Prostate gland (tissue), 2 donors: ENCODE results near the gene MRNIP. TPM values are rescaled to one million over a fixed set of nuclear protein-coding genes. Genes with fewer than 3 reads are reported as not detected.

Experiments
- DNase-seq: peaks from one replicate; pipeline ENCODE4 v3.0.0-alpha.2; 2019; ENCODE audit warnings: low spot score
- H3K27ac ChIP-seq, 2 donors: fragments of 200-600 bp; sonication (generic); 2 replicates each; pipeline ENCODE4 v1.5.1; 2017 to 2019
- H3K27me3 ChIP-seq: fragments of 200-600 bp; sonication (generic); replicated peaks from 2 replicates; pipeline ENCODE4 v1.5.1; 2019; ENCODE audit not compliant: insufficient read depth
- H3K36me3 ChIP-seq, 2 donors: fragments of 200-600 bp; sonication (generic); 1 replicate in 1 of 2; 2 replicates in 1 of 2; pipeline versions ENCODE4 v1.5.1 to v1.8.1; 2017 to 2019
- H3K4me1 ChIP-seq: fragments of 200-600 bp; sonication (generic); replicated peaks from 2 replicates; pipeline ENCODE4 v1.5.1; 2019
- H3K4me3 ChIP-seq, 2 donors: fragments of 200-600 bp; sonication (generic); 2 replicates each; pipeline ENCODE4 v1.5.1; 2017 to 2019
- H3K9me3 ChIP-seq: fragments of 200-600 bp; sonication (generic); 2 replicates; pipeline ENCODE4 v1.5.1; 2017
- CTCF ChIP-seq, 4 experiments: fragments of 200-600 bp in 2 of 4; fragments of 450-650 bp in 2 of 4; sonication (generic) in 2 of 4; IDR thresholded peaks; 1 replicate in 3 of 4; 2 replicates in 1 of 4; pipeline ENCODE4 v1.5.1; 2016 to 2019; ENCODE audit warnings: antibody characterized with exemption in 4 of 4, mild to moderate bottlenecking in 2 of 4, moderate library complexity in 2 of 4
- POLR2A ChIP-seq: fragments of 450-650 bp; IDR thresholded peaks from one replicate; pipeline ENCODE4 v1.6.1; 2016; ENCODE audit warnings: antibody characterized with exemption, mild to moderate bottlenecking
- POLR2AphosphoS5 ChIP-seq: sonication (generic); formaldehyde crosslinking; IDR thresholded peaks from one replicate; pipeline ENCODE4 v1.6.1; 2017; ENCODE audit warnings: antibody characterized with exemption
- WGBS: methylation state at CpG from one replicate; pipeline ENCODE4 v1.1.5; 2018; 5-methylcytosine and 5-hydroxymethylcytosine counted together
- intact Hi-C: fragments of 100-400 bp; cut with DNase I; formaldehyde crosslinking; loops from one replicate; pipeline ENCODE4 v1.14.2; 2022
- total RNA-seq, 2 donors: library from RNA; depleted of rRNA; stranded (reverse); fragments of >200 nt; gene quantifications; one replicate each; pipeline ENCODE4 v1.1.0, GENCODE V29; 2016

MRNIP gene
- total RNA-seq, 2 donors from 2014 or later, result 30.0 to 55.2 TPM

DNA sequence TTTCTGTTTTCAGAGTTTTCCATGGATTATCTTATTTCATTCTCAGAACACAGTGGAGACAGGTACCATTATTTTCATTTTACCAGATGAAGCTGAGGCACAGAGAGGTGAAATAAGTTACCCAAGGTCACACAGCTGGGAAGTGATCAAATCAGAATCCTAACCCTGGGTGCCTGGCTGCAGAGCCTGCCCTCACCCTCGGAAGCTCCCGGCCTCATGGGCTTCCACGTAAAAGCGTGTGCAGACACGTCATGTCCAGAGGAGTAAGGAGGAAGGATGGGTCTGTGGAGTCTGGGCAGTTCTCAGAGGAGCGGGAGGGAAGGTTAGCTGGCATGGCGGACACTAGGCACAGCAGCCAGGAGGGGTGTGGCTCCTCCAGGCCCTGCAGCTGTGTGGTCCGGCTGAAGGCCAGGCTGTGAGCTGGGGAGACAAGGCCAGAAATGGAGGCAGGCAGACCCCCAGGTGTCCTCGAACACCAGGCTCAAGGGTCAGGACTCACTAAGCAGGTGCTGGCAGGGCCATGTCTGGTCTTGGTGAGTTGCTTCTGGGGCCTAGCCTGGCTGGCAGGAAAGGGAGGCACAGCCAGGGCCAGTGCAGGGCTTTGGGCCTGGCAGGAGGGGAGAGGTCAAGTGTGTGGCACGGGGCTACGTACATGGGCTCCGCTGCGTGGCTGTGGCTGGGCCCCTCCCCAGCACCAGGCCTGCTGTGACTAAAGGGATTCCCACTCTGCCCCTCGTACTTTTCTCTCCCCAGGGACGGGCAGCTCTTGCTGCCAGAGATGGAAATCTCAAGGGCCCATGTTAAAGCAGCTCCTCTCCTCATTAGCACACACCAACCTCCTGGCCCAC is 43.5 kb upstream of the MRNIP start:
- H3K27me3 ChIP-seq, result no peaks in the 10 kb centered on the region
- no peak for DNase-seq
- TF ChIP-seq CTCF (IDR thresholded peaks at IDR 0.05), result no peak
- TF ChIP-seq POLR2AphosphoS5, result no peak
- TF ChIP-seq POLR2A, result no peak
- 81% methylated on average over 15 of the region's 15 CpGs for WGBS
- no peaks in the 10 kb centered on the region for H3K9me3 ChIP-seq
- intact Hi-C loops, result no loop called here
- peaks cover 0 to 5% of the 10 kb centered on the region in 2 donors for H3K36me3 ChIP-seq
- peaks cover 5% of the 10 kb centered on the region for H3K4me1 ChIP-seq
- H3K27ac ChIP-seq, result no peak overlapping the region
- no peak overlapping the region for H3K4me3 ChIP-seq

DNA sequence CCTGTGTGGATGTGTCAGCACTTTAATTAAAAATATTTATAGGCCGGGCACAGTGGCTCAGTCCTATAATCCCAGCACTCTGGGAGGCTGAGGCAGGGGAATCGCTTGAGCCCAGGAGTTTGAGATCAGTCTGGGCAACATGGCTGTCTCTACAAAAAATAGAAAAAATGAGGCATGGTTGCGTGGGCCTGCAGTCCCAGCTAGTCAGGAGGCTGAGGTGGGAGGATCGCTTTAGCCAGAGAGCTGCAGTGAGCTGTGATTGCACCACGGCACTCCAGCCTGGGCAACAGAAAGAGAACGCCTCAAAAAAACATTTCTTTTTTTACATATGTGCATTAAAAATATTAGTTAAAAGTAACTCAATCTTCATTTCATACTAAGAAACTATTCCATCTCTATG is 42.8 kb upstream of the MRNIP start:
- H3K9me3 ChIP-seq, result no peaks in the 10 kb centered on the region
- no peak overlapping the region for H3K27ac ChIP-seq
- TF ChIP-seq POLR2AphosphoS5 (no peak), POLR2A (no peak), CTCF (IDR thresholded peaks at IDR 0.05) (no peak)
- 91% methylated on average over 6 of the region's 6 CpGs for WGBS
- no peak for DNase-seq
- peaks cover 0 to 5% of the 10 kb centered on the region in 2 donors for H3K36me3 ChIP-seq
- no peak overlapping the region for H3K4me3 ChIP-seq
- intact Hi-C loops, result no loop called here
- no peaks in the 10 kb centered on the region for H3K27me3 ChIP-seq
- H3K4me1 ChIP-seq, result no peaks in the 10 kb centered on the region

GRCh38 chr5:179900711-179901110 is 42.1 kb upstream of the MRNIP start:
- H3K27ac ChIP-seq, result no peak overlapping the region
- WGBS, result 82% methylated on average over 13 of the region's 13 CpGs
- no peak for DNase-seq

DNA sequence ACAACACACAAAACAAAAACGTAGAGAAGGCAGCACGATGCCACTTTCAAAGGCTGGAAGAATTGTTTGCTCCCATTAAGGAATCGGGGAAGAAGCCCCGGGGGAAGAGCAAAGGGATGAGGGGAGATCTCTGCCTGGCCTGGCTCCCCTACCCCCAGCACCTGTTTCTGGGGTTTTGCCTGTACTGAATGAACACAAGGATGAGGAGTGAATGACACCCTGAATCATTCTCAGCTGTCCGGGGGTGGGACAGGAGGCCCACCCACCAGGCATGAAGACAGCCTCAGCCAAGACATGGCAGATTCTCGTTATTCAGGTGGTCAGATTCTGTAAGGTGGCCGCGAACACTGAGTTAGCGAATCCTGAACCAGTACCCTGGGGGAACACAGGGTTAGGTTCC is 41.6 kb upstream of the MRNIP start:
- Histone ChIP-seq H3K4me1 (no peaks in the 10 kb centered on the region), H3K9me3 (no peaks in the 10 kb centered on the region), H3K27me3 (no peaks in the 10 kb centered on the region), H3K4me3 (no peak overlapping the region), H3K36me3 (peaks cover 0 to 5% of the 10 kb centered on the region in 2 donors), H3K27ac (no peak overlapping the region)
- DNase-seq, result no peak
- TF ChIP-seq POLR2A, result no peak
- intact Hi-C loops, result no loop called here
- WGBS, result 81% methylated on average over 9 of the region's 9 CpGs

More at GRCh38 chr5:179900711-179901110, 42.1 kb upstream of the MRNIP start:
- peaks cover 0 to 5% of the 10 kb centered on the region in 2 donors for H3K36me3 ChIP-seq
- H3K4me1 ChIP-seq, result no peaks in the 10 kb centered on the region
- no peaks in the 10 kb centered on the region for H3K9me3 ChIP-seq
- no peak overlapping the region for H3K4me3 ChIP-seq
- intact Hi-C loops, result no loop called here
- no peak for TF ChIP-seq POLR2AphosphoS5
- TF ChIP-seq CTCF (IDR thresholded peaks at IDR 0.05), result no peak
- TF ChIP-seq POLR2A, result no peak
- H3K27me3 ChIP-seq, result no peaks in the 10 kb centered on the region

DNA sequence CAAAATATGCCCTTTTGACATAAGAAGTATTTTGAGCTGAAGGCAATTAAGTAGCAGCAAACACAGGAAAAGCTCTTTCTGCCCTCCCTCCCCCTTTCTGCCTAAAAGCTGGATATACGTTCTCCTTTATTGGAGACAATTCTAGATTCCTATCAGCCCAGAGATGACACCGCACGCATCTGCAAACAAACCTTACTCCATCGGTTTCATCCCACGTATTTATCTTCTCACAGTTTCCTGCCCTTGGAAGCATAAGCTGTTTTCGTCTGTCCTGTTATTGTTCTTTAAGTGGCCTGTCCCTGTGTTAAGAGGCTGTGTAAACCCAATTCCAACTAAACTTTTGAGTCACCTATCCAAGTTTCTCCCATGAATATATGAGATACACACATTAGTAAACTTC is 37.2 kb upstream of the MRNIP start:
- TF ChIP-seq POLR2AphosphoS5 (no peak), CTCF (IDR thresholded peaks at IDR 0.05) (no peak), POLR2A (no peak)

More for the DNA sequence above, 37.2 kb upstream of the MRNIP start:
- 38% methylated on average over 6 of the region's 6 CpGs for WGBS
- H3K4me1 ChIP-seq, result no peaks in the 10 kb centered on the region
- no peaks in the 10 kb centered on the region for H3K9me3 ChIP-seq
- H3K27ac ChIP-seq, result no peak overlapping the region
- no peak for DNase-seq
- intact Hi-C loops, result no loop called here
- H3K36me3 ChIP-seq, result peaks cover 15 to 27% of the 10 kb centered on the region in 2 donors
- no peaks in the 10 kb centered on the region for H3K27me3 ChIP-seq
- H3K4me3 ChIP-seq, result no peak overlapping the region
